ENCODE data around the gene TLR3. TPM values are rescaled to one million over a fixed set of nuclear protein-coding genes. Genes with fewer than 3 reads are reported as not detected.
A peak's percentile ranks its signal among the peaks of the same experiment; 100 is the strongest.
"Not testable (repeated sequence)": the region's sequence is repeated elsewhere in the genome, so short reads cannot be mapped to it uniquely, and the experiment has no call there.

Gene TLR3
- total RNA-seq, 1 donor from 2014 or later = 26.8 TPM

- peak overlapping the region; percentile 72 for H3K27ac ChIP-seq
- intact Hi-C loops (cut with DNase I) = loop anchor here (10.0 kb wide), 1 partner anchor 386 kb away; no protein-coding TSS in a partner anchor
Observed at GRCh38 chr4:186030399-186030775, 38.6 kb upstream of the TLR3 start.

DNA sequence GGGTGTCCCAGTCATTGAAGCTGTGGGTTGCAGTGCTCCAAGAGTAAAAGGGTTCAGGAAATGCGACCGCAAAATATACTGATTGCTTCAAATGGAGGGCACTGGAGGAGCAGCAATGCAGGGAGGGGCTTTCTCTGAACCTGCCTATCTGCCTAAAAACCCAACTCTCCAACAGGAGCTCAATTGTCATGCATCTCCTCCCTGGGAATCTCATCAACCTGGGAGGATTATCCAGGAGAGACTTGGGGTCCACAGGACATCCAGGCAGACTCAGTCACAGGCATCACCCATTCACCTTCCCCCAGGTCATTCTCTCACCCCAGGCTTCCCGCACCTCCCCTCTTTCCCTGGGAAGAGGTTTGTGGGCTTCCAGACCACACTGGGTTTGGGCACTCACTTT is 38.2 kb upstream of the TLR3 start:
- H3K4me3 ChIP-seq = no peak overlapping the region
- peak overlapping the region; percentile 72 for H3K27ac ChIP-seq
- ATAC-seq (no peak), DNase-seq (no peak)
- H3K9me3 ChIP-seq = no peaks in the 10 kb centered on the region
- peaks cover 38% of the 10 kb centered on the region for H3K4me1 ChIP-seq
- H3K27me3 ChIP-seq (ENCODE audit: low read depth) = no peaks in the 10 kb centered on the region
- TF ChIP-seq, protein P1, sequence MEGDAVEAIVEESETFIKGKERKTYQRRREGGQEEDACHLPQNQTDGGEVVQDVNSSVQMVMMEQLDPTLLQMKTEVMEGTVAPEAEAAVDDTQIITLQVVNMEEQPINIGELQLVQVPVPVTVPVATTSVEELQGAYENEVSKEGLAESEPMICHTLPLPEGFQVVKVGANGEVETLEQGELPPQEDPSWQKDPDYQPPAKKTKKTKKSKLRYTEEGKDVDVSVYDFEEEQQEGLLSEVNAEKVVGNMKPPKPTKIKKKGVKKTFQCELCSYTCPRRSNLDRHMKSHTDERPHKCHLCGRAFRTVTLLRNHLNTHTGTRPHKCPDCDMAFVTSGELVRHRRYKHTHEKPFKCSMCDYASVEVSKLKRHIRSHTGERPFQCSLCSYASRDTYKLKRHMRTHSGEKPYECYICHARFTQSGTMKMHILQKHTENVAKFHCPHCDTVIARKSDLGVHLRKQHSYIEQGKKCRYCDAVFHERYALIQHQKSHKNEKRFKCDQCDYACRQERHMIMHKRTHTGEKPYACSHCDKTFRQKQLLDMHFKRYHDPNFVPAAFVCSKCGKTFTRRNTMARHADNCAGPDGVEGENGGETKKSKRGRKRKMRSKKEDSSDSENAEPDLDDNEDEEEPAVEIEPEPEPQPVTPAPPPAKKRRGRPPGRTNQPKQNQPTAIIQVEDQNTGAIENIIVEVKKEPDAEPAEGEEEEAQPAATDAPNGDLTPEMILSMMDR (IDR thresholded peaks at IDR 0.05) = no peak
- intact Hi-C loops (cut with DNase I) = loop anchor here (10.0 kb wide), 1 partner anchor 386 kb away; no protein-coding TSS in a partner anchor
- no peaks in the 10 kb centered on the region for H3K36me3 ChIP-seq

More at GRCh38 chr4:186030399-186030775, 38.6 kb upstream of the TLR3 start:
- TF ChIP-seq, protein P1 (IDR thresholded peaks at IDR 0.05) = no peak
- Histone ChIP-seq H3K9me3 (no peaks in the 10 kb centered on the region), H3K4me1 (peaks cover 38% of the 10 kb centered on the region), H3K27me3 (ENCODE audit: low read depth) (no peaks in the 10 kb centered on the region), H3K4me3 (no peak overlapping the region), H3K36me3 (no peaks in the 10 kb centered on the region)
- DNase-seq (no peak), ATAC-seq (no peak)

DNA sequence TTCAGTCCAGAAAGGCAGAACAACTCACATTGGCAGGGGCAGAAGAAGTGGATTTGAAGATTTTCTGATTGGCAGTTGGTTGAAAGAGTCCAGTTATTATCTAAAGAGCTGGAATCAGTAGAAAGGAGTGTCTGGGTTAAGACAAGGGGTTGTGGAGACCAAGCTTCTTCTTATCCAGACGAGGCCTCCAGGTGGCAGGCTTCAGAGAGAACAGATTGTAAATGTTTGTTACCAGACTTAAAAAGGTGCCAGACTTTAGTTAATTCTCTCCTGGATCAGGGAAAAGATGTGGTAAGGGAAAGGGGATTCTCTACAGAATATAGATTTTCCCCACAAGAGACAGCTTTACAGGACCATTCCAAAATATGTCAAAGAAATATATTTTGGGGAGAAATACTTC is 36.7 kb upstream of the TLR3 start:
- intact Hi-C loops (cut with DNase I) = loop anchor here (10.0 kb wide), 1 partner anchor 387 kb away; no protein-coding TSS in a partner anchor
- no peak overlapping the region for H3K27ac ChIP-seq
- H3K9me3 ChIP-seq = no peaks in the 10 kb centered on the region
- ATAC-seq = no peak
- no peaks in the 10 kb centered on the region for H3K27me3 ChIP-seq (ENCODE audit: low read depth)
- no peak overlapping the region for H3K4me3 ChIP-seq
- H3K4me1 ChIP-seq = peaks cover 29% of the 10 kb centered on the region
- TF ChIP-seq, protein P1 (IDR thresholded peaks at IDR 0.05) = no peak
- H3K36me3 ChIP-seq = no peaks in the 10 kb centered on the region
- DNase-seq = no peak

GRCh38 chr4:186033027-186033426 is 35.9 kb upstream of the TLR3 start:
- no peak for DNase-seq
- TF ChIP-seq, protein P1 (IDR thresholded peaks at IDR 0.05) = no peak
- Histone ChIP-seq H3K27ac (no peak overlapping the region), H3K36me3 (no peaks in the 10 kb centered on the region), H3K27me3 (ENCODE audit: low read depth) (no peaks in the 10 kb centered on the region), H3K4me1 (peaks cover 34% of the 10 kb centered on the region), H3K4me3 (no peak overlapping the region), H3K9me3 (no peaks in the 10 kb centered on the region)
- ATAC-seq = no peak
- intact Hi-C loops (cut with DNase I) = loop anchor here (10.0 kb wide), 1 partner anchor 388 kb away; no protein-coding TSS in a partner anchor

DNA sequence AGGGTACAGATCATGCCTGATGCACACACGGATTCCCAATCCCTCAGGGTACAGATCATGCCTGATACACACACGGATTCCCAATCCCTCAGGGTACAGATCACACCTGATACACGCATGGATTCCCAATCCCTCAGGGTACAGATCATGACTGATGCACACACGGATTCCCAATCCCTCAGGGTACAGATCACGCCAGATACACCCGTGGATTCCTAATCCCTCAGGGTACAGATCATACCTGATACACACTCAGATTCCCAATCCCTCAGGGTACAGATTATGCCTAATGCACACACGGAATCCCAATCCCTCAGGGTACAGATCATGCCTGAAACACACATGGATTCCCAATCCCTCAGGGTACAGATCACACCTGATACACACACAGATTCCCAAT is 34.3 kb upstream of the TLR3 start:
- H3K4me3 ChIP-seq; DNase-seq; H3K9me3 ChIP-seq; ATAC-seq; H3K27me3 ChIP-seq (ENCODE audit: low read depth); H3K27ac ChIP-seq; H3K36me3 ChIP-seq: not testable (repeated sequence)
- H3K4me1 ChIP-seq = peaks cover 31% of the 10 kb centered on the region
- intact Hi-C loops (cut with DNase I) = loop anchor here (10.0 kb wide), 1 partner anchor 390 kb away; no protein-coding TSS in a partner anchor

- DNase-seq (no peak), ATAC-seq (no peak)
- intact Hi-C loops (cut with DNase I) = loop anchor here (10.0 kb wide), 1 partner anchor 392 kb away; no protein-coding TSS in a partner anchor
Observed at GRCh38 chr4:186036976-186037581, 31.9 kb upstream of the TLR3 start.

More at GRCh38 chr4:186036976-186037581, 31.9 kb upstream of the TLR3 start:
- no peak overlapping the region for H3K4me3 ChIP-seq
- no peak overlapping the region for H3K27ac ChIP-seq
- H3K36me3 ChIP-seq = no peaks in the 10 kb centered on the region
- H3K27me3 ChIP-seq (ENCODE audit: low read depth) = no peaks in the 10 kb centered on the region
- no peaks in the 10 kb centered on the region for H3K9me3 ChIP-seq
- TF ChIP-seq, protein P1 (IDR thresholded peaks at IDR 0.05) = no peak
- H3K4me1 ChIP-seq = peaks cover 12% of the 10 kb centered on the region
